ENCODE measurements around the gene OPN3.

The OPN3 gene

GRCh38 chr1:241598249-241598648 is 41.9 kb downstream of the OPN3 start:
- in situ Hi-C loops (cut with MboI; ENCODE audit: low pct_unique_long_range_greater_than_20kb, low sequenced_read_pairs, unreplicated experiment), result no loop called here
- no peak for DNase-seq (ENCODE audit: low spot score)
- no peak for TF ChIP-seq CTCF (IDR thresholded peaks at IDR 0.05; ENCODE audit: extremely low read depth, insufficient read depth, missing control alignments)

- in situ Hi-C loops (cut with MboI; ENCODE audit: low pct_unique_long_range_greater_than_20kb, low sequenced_read_pairs, unreplicated experiment), result no loop called here
- no peak for DNase-seq (ENCODE audit: low spot score)
- no peak for TF ChIP-seq CTCF (IDR thresholded peaks at IDR 0.05; ENCODE audit: extremely low read depth, insufficient read depth, missing control alignments)
Observed at GRCh38 chr1:241596633-241597032, 43.5 kb downstream of the OPN3 start.

GRCh38 chr1:241593186-241593585 is 47.0 kb downstream of the OPN3 start:
- no peak for DNase-seq (ENCODE audit: low spot score)
- in situ Hi-C loops (cut with MboI; ENCODE audit: low pct_unique_long_range_greater_than_20kb, low sequenced_read_pairs, unreplicated experiment), result no loop called here
- TF ChIP-seq CTCF (IDR thresholded peaks at IDR 0.05; ENCODE audit: extremely low read depth, insufficient read depth, missing control alignments), result no peak

- no peak for TF ChIP-seq CTCF (IDR thresholded peaks at IDR 0.05; ENCODE audit: extremely low read depth, insufficient read depth, missing control alignments)
- in situ Hi-C loops (cut with MboI; ENCODE audit: low pct_unique_long_range_greater_than_20kb, low sequenced_read_pairs, unreplicated experiment), result no loop called here
- DNase-seq (ENCODE audit: low spot score), result no peak
Observed at GRCh38 chr1:241592273-241592958, 47.8 kb downstream of the OPN3 start.

- no peak for TF ChIP-seq CTCF (IDR thresholded peaks at IDR 0.05; ENCODE audit: extremely low read depth, insufficient read depth, missing control alignments)
- in situ Hi-C loops (cut with MboI; ENCODE audit: low pct_unique_long_range_greater_than_20kb, low sequenced_read_pairs, unreplicated experiment), result no loop called here
- DNase-seq (ENCODE audit: low spot score), result no peak
Observed at GRCh38 chr1:241591736-241592135, 48.4 kb downstream of the OPN3 start.

GRCh38 chr1:241591317-241591716 is 48.9 kb downstream of the OPN3 start:
- no peak for TF ChIP-seq CTCF (IDR thresholded peaks at IDR 0.05; ENCODE audit: extremely low read depth, insufficient read depth, missing control alignments)
- no peak for DNase-seq (ENCODE audit: low spot score)
- in situ Hi-C loops (cut with MboI; ENCODE audit: low pct_unique_long_range_greater_than_20kb, low sequenced_read_pairs, unreplicated experiment), result no loop called here

All from GM13977 (cell line).